HG03457 (cell line): ENCODE data around the gene PLA2G4F.

ENCODE experiments used
- ATAC-seq: cut with Tn5 transposase; IDR thresholded peaks from one replicate; pipeline ENCODE4 v1.9.1; 2021; ENCODE audit warnings: moderate number of reproducible peaks; ENCODE audit not compliant: unreplicated experiment

Gene PLA2G4F

DNA sequence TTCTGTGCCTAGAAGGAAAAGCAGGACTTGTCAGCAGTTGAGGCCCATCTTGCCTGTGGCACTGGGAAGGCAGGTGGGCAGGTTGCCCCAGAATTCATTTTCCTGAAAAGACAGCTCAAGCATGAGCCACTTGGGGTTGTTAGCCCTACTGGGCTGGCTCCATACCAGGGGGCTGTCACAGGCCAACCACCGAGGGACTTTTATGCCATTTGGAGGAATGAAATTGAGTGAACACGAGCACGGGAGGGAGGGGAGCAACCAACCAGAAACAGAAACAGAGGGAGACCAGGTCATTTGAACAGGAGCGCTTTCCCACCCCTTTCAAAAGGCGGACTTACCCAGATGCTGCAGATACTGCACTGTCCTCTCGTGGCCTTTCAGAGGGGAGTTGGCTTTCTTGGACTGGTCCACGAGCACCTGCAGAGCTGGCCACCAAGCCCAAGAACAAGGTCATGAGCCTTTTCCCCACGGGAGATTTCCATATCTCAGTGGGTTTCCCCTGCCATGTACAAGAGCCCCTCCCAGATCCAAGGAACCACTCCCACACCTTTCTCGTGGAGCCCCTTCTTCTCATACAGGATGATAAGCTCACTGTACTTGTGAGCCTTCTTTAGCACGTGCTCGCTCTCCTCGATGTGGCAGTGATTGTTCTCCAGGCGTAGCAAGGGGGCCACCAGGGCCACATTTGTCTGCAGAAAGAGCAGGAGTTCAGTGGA, 9.9 kb upstream of the PLA2G4F start:
- no peak for ATAC-seq

DNA sequence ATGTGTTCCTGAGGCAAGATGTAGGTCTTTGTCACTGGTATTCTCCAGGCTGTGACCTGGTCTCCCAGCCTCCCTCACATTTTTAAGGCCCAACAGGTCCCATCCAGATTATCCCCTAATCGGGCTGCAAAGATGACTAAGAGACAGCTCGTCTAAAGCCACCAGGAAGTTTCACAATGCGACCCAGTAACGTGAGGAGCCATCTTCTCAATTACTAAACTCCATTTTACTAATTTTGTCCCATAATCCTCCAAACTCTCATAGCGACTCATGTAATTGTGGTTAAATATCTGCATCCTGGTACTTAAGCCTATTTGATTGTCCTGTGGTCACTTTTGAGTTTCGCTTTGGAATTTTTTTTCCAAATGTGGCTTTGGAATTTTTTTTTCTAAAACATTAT, 8.7 kb upstream of the PLA2G4F start:
- ATAC-seq: no peak

DNA sequence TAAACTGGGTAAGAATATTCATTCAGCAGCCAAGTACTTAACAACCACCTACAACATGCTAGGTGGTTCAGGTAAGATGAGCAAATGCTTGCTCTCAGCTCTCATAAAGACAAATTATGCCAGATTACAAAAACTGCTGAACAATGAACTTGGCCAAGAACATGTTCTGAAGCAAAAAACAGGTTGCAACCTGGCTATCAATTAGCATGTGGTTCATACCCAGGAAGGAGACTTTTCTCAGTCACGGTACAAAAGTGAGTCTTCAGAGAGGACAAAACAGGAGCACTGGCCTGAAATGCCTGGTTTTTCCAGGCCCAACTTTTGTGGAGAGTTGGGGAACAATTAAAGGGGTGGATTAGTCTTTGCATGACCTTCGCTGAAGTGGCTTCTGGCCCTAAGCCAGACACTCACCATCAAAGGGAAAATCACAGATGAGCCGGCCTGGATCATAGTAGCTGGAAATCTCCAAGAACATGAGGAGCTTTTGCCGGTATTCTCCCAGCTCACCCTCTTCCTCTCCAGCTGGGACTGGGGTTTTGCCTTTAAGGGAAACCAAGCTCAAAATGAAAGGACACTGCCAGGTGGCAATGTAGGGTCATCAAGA, 7.6 kb upstream of the PLA2G4F start:
- ATAC-seq: no peak

- no peak for ATAC-seq
Measured at GRCh38 chr15:42163291-42163690, 6.9 kb upstream of the PLA2G4F start.

- ATAC-seq: no peak
Measured at GRCh38 chr15:42160136-42160535, 3.7 kb upstream of the PLA2G4F start.

GRCh38 chr15:42159381-42160015, 3.1 kb upstream of the PLA2G4F start:
- no peak for ATAC-seq

DNA sequence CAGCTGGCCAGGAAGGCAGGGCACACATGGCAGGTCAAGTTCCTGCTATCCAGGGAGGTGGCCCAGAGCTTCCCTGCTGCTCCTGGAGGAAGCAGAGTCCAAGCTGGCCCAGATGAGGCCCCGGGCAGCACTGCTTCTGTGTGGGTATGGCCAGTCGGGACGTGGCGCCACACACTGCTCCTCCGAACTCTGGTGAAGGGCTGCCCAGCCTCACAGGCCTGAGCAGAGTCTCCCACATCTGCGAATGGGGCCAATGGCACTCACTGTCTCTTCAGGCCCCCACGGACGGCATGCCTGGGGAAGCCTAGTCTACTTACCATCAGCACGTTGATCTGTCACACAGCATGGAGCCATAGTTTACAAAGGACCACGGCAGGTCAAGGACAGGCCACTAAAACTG, 2.5 kb upstream of the PLA2G4F start:
- ATAC-seq: no peak

DNA sequence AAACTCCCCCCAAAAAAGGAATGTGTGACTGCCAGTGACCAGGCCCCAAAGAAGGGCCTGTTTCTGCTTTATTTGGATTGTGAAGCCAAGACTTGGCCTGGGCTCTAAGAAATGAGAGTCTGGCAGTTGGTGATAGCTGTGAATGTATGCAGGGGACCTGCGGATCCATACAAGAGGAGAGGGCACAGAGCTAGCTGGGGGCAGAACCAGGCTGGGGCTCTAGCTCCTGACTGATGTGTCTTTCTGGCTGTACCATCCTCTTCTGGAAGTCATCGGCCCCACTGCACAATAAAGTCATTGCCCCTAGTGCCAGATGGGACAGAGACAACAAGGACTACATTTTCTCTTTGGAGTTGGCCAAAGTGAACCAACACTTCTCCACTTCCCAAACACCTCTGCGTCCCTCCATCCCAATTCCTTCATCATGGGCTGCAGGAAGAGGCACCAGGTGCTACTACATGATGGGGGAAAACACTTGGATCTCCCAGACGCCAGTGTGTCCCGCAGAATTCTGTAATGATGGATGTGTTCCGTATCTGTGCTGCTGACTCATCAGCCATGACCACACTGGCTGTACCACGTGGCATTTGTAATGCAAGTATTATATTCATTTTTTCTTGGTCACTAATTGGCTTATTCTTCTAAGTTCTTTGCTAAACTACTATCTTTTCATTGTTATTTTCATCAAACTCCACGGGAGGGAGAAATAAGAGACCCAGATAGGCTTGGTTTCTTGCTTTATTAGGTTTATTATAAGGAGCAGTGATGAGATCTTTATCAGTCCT, 1.7 kb upstream of the PLA2G4F start:
- ATAC-seq: no peak

- ATAC-seq: no peak
Measured at GRCh38 chr15:42157381-42157780, 945 bp upstream of the PLA2G4F start.

- ATAC-seq: no peak
Measured at GRCh38 chr15:42155546-42156242, 742 bp downstream of the PLA2G4F start.

GRCh38 chr15:42154956-42155355, 1.5 kb downstream of the PLA2G4F start:
- ATAC-seq: no peak

DNA sequence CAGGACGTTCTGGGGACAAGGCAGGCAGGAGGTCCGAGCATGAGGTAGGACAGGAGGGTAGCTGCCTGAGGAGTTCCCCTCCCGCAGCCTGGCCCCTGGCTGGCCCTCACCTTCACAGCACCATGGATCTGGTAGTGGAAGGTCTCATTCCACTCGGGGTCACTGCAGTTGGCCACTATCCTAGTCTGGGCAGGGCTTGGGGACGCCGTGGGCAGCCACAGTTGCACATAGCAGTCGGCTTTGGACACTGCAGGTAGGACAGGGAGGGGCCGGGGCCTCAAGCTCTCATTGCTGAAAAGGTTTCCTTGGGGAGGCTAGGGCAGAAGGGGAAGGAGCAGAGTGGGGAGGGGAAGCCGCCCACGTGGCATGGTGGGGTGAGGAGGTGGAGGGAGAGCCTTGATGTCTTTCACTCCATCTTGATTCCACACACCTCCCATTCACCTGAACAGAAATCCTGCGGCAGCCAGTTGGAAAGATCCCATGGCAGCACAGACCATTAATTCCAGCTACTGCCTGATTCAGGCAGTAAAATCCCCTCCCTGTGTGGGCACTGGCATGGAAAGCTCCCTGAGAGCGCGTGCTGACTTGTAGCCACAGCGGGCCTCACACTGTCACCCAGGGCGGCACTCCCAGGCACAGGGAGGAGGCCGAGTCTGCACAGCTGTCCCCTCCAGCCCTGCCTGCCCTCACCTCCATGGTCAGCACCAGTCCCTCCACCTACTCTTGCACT, 2.1 kb downstream of the PLA2G4F start:
- ATAC-seq: no peak

DNA sequence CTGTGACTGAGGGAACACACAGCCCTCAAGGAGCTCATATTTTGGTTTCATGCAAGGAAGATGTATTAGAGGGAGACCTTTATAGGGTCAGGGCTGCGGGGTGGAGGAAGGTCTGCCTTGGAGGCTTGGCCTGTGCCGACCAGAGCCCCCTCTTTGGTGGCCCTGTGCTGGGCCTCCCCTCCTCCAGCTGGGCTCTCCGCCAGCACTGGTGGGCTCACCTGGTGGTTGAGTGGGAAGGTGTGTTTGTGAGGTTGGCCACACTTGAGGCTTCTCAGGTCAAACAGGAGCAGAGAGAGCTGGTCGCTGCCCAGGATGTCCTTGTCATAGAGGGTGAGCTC, 2.6 kb downstream of the PLA2G4F start:
- ATAC-seq: no peak

DNA sequence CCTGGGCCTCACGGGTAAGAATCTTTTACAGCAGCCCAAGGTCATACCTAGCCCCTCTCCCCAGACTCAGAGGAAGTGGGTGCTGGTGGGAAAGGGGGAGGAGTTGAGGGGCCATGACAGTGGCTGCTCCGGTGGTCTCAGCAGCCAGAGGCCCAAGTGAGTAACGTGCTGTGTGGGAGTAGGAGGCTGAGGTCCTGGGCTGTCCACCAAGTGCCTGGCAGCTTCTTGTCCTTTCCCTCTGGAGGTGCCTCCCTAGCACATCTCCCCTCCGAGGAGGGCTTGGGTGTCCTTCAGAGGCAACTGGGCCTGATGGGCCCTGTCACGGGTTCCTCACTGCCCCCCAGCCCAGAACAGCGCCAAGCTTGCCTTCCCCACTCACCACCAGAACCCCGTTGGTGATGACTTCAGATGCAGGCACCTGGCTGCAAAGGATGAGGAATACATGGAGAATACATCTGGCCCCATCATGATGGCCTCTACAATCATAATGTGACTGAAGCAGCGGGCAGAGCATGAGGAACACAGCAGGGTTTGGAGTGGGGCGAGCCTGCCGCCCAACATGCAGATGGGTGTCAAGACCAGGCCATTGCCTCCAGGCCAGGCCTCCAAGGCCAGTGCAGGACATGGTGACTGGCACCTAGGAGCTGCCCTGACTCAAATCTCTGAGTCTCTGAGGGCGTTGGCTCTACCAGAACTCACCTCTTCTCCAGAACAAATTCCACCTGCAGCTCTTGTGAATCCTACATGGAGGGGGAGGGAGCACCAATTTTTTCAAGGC, 3.3 kb downstream of the PLA2G4F start:
- ATAC-seq: no peak

DNA sequence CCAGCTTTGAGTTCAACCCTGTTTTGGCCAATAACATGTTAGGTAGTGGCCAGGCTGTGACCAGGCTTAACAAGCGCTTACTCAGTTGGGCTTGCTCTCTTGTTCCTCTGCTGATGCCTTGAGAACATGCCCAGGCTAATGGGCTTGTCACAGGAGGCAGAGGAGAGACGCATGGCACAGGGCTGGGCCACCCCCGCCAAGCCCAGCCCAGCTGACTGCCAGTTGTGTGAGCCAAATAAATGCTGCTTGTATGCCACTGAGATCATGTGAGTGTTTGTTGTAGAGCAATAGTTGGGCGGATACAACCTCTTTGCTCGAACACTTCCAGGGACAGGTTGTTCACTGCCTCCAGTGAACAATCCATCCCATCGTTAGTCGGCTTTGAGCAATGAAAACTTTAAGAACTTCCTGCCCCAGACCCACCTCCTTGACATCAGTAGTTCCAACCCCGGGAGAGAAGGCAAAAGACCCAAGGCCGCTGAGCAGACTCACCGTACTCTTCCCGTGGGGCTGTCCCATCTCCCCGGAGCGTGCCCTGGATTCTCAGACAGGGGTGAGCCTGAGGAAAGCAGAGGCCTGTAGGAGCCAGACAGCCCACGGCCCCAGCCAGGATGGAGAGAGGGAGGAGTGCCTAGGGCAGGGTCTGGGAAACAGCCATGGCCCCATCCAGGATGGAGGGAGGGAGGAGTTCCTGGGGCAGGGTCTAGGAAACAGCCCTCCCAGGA, 4.1 kb downstream of the PLA2G4F start:
- ATAC-seq: no peak

- no peak for ATAC-seq
Measured at GRCh38 chr15:42151736-42152135, 4.7 kb downstream of the PLA2G4F start.

DNA sequence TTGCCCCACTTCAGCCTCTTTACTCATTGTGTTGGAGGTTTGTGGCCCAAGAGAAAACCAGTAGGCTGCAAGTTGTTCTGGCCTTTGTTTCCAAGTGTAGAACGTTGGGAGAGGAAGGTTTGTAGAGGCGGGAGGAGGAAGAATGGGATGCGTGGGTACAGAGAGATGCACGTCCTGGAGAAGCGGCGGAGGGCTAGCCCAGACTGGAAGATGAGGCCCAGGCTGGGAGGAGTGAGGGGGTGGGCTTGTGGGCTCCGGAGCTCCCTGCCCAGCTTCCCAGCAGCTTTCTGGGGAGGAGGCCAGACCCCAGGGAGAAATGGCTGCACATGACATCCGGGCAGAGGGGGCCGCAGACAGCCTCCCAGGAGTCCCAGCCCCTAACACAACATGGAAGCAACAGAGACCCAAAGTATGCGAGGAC, 5.3 kb downstream of the PLA2G4F start:
- no peak for ATAC-seq

GRCh38 chr15:42150219-42150970, 6.0 kb downstream of the PLA2G4F start:
- ATAC-seq: no peak
